ENCODE results near the gene SMU1. TPM values are rescaled to one million over a fixed set of nuclear protein-coding genes. Genes with fewer than 3 reads are reported as not detected.

The SMU1 gene
- total RNA-seq, 1 experiment from 2014 or later, result 30.5 TPM

DNA sequence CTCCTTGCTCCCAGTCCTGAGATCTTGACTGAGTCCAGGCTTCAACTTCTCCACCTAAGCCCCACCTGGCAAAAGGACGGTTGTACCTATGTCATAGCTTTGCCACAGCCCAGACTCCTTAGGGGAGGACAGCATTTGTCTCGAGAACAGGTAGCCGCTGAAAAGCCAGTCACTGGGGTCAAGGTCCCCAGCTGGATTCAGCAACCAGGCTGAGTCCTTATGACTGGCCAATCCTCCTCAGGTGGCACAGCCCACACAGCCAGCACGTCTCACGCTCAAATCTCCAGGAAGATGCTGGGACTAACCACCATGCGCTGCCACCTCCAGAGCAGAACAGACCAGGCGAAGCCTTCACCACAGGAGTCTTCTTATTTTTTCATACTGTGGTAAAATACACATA is 27.9 kb upstream of the SMU1 start:
- H4K20me1 ChIP-seq (ENCODE audit: insufficient read depth), result no peaks in the 10 kb centered on the region
- no peak for ATAC-seq
- H3K4me2 ChIP-seq (ENCODE audit: low read length), result no peak overlapping the region
- no peaks in the 10 kb centered on the region for H3K79me2 ChIP-seq (ENCODE audit: insufficient read depth, low read length)
- CTCF ChIA-PET, result no interaction called here
- TF ChIP-seq EGR1 (IDR thresholded peaks at IDR 0.05; ENCODE audit: low read depth) (no peak), EZH2phosphoT487 (IDR thresholded peaks at IDR 0.05; ENCODE audit: borderline replicate concordance) (no peak), CEBPB (IDR thresholded peaks at IDR 0.05; ENCODE audit: low read depth) (no peak)
- TF ChIP-seq, protein P1, sequence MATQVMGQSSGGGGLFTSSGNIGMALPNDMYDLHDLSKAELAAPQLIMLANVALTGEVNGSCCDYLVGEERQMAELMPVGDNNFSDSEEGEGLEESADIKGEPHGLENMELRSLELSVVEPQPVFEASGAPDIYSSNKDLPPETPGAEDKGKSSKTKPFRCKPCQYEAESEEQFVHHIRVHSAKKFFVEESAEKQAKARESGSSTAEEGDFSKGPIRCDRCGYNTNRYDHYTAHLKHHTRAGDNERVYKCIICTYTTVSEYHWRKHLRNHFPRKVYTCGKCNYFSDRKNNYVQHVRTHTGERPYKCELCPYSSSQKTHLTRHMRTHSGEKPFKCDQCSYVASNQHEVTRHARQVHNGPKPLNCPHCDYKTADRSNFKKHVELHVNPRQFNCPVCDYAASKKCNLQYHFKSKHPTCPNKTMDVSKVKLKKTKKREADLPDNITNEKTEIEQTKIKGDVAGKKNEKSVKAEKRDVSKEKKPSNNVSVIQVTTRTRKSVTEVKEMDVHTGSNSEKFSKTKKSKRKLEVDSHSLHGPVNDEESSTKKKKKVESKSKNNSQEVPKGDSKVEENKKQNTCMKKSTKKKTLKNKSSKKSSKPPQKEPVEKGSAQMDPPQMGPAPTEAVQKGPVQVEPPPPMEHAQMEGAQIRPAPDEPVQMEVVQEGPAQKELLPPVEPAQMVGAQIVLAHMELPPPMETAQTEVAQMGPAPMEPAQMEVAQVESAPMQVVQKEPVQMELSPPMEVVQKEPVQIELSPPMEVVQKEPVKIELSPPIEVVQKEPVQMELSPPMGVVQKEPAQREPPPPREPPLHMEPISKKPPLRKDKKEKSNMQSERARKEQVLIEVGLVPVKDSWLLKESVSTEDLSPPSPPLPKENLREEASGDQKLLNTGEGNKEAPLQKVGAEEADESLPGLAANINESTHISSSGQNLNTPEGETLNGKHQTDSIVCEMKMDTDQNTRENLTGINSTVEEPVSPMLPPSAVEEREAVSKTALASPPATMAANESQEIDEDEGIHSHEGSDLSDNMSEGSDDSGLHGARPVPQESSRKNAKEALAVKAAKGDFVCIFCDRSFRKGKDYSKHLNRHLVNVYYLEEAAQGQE (IDR thresholded peaks at IDR 0.05; ENCODE audit: low read depth), result no peak
- TF ChIP-seq, protein P2, sequence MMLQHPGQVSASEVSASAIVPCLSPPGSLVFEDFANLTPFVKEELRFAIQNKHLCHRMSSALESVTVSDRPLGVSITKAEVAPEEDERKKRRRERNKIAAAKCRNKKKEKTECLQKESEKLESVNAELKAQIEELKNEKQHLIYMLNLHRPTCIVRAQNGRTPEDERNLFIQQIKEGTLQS (IDR thresholded peaks at IDR 0.05), result no peak
- no peak overlapping the region for H3K9ac ChIP-seq (ENCODE audit: low read length)
- BruUV-seq (replicated peaks), result no TSS peak
- H3K4me3 ChIP-seq (replicated peaks in 1 of 2; ENCODE audit: low read depth in 1 of 2, low read length in 2 of 2), result no peak overlapping the region
- H3K9me2 ChIP-seq (ENCODE audit: insufficient read depth), result no peaks in the 10 kb centered on the region
- no peaks in the 10 kb centered on the region for H3K9me3 ChIP-seq (ENCODE audit: control insufficient read depth in 1 of 2, insufficient read depth in 1 of 2, low read depth in 1 of 2, low read length in 2 of 2)
- intact Hi-C loops (cut with micrococcal nuclease), result no loop called here
- POLR2A ChIA-PET, result no interaction called here
- DNase-seq (ENCODE audit: low read depth, low spot score), result no peak
- peaks cover 6 to 31% of the 10 kb centered on the region in 2 experiments for H3K4me1 ChIP-seq (ENCODE audit: control insufficient read depth in 1 of 2, insufficient read depth in 2 of 2, low read length in 2 of 2)
- no peaks in the 10 kb centered on the region for H3K27me3 ChIP-seq (ENCODE audit: insufficient read depth, low read length)
- H3K36me3 ChIP-seq (ENCODE audit: control insufficient read depth in 1 of 2, insufficient read depth in 2 of 2, low read length in 2 of 2), result no peaks in the 10 kb centered on the region
- H3K27ac ChIP-seq (ENCODE audit: low read depth, low read length), result no peak overlapping the region
- H2AFZ ChIP-seq (ENCODE audit: low read depth, low read length, poor library complexity, severe bottlenecking), result no peak overlapping the region
- RAD21 ChIA-PET (ENCODE audit: low non-redundant PET in 1 of 2, low total read pairs in 2 of 2, uncharacterized antibody in 2 of 2, unreplicated experiment in 2 of 2), result no interaction called here

Data from HCT116 (cell line).